HCT116 (cell line): Measurements from ENCODE around the gene TRRAP. TPM values are rescaled to one million over a fixed set of nuclear protein-coding genes. Genes with fewer than 3 reads are reported as not detected.

Source experiments
- microRNA-seq: library from miRNA; unstranded; fragments of <30 nt; microRNA quantifications from one replicate; pipeline ENCODE4, GENCODE V29; 2016; ENCODE audit warnings: borderline number of aligned reads
- total RNA-seq: library from RNA; stranded (reverse); gene quantifications from one replicate; pipeline ENCODE4 v1.2.1, GENCODE V29; 2021; ENCODE audit not compliant: unreplicated experiment

Gene TRRAP
- total RNA-seq, 1 experiment from 2014 or later = 44.5 TPM

Small RNAs within 50 kb of the gene (microRNA-seq; reads per million reads assigned to microRNA genes)
- not detected for gene MIR3609

Other genes with a start within 250 kb of the TRRAP start
- not detected for gene TMEM130, start 8.5 kb upstream of the TRRAP start, total RNA-seq